Pons (tissue), 1 donor: ENCODE results near the gene ACER3.
"Not testable (repeated sequence)": the region's sequence is repeated elsewhere in the genome, so short reads cannot be mapped to it uniquely, and the experiment has no call there.

Experiments
- DNase-seq: peaks from one replicate; pipeline ENCODE4 v3.0.0-alpha.2; 2016; ENCODE audit warnings: low spot score

The ACER3 gene

GRCh38 chr11:77038029-77038824, 177.5 kb downstream of the ACER3 start:
- no peak for DNase-seq

DNA sequence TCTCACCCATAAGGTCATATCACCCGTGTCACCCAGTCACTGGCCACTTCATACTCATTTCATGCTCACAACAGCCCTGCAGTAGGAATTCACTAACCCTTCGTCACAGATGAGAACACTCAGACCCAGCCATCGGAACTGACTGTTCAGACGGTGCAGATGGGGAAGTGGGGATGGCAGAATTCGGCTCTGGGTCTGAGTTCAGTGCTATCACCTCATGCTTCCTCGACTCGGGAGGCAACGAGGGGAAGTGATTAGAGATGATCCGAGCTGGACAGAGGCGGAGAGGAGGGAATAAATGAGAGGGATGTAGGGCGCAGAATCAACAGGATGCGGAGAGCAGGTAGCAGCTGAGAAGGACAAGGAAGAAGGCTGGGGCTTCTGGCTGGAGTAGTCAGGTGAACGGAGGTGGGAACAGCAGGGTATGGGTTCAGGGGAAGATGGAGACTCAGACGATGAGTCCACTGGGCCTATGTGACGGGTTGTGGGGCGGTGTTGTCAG, 178.2 kb downstream of the ACER3 start:
- DNase-seq = no peak

DNA sequence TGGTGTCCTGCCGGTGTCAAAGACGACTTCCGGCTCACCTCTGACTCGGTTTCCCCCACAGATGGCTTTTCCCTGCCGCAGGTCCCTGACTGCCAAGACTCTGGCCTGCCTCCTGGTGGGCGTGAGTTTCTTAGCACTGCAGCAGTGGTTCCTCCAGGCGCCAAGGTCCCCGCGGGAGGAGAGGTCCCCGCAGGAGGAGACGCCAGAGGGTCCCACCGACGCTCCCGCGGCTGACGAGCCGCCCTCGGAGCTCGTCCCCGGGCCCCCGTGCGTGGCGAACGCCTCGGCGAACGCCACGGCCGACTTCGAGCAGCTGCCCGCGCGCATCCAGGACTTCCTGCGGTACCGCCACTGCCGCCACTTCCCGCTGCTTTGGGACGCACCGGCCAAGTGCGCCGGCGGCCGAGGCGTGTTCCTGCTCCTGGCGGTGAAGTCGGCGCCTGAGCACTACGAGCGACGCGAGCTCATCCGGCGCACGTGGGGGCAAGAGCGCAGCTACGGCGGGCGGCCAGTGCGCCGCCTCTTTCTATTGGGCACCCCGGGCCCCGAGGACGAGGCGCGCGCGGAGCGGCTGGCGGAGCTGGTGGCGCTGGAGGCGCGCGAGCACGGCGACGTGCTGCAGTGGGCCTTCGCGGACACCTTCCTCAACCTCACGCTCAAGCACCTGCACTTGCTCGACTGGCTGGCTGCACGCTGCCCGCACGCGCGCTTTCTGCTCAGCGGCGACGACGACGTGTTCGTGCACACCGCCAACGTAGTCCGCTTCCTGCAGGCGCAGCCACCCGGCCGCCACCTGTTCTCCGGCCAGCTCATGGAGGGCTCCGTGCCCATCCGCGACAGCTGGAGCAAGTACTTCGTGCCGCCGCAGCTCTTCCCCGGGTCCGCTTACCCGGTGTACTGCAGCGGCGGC, 179.0 kb downstream of the ACER3 start:
- no peak for DNase-seq

GRCh38 chr11:77040401-77040777, 179.7 kb downstream of the ACER3 start:
- no peak for DNase-seq

- DNase-seq = no peak
Measured at GRCh38 chr11:77040889-77041288, 180.2 kb downstream of the ACER3 start.

GRCh38 chr11:77042111-77042726, 181.5 kb downstream of the ACER3 start:
- no peak for DNase-seq

DNA sequence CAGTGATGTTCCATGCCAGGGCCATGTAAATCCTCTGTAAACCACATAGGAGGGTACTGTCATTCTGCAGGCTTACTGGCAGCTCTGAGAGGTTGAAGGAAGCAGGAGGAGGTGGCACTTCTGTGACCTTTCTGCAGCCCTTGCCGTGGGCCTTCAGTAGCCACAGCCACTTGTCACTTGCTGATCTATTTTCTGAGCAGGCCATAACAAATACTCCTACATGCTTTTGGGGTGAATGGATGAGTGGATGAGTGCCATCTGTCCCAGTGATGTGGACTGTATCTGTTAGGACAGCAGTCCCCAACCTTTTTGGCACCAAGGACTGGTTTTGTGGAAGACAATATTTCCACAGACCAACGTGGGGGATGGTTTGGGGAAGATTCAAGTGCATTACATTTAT, 183.6 kb downstream of the ACER3 start:
- DNase-seq = no peak

DNA sequence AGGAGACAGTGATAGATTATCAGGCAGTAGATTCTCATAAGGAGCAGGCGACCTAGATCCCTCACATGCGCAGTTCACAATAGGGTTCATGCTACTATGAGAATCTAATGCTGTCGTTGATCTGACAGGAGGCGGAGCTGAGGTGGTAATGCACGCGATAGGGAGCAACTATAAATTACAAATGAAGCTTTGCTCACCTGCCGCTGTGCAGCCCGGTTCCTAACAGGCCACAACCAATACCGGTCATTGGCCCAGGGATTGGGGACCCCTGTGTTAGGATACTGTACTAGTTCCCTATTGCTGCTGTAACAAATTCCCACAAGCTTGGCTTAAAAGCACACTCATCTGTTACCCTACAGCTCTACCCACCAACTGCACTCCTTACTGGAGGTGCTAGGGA, 184.2 kb downstream of the ACER3 start:
- DNase-seq = no peak

DNA sequence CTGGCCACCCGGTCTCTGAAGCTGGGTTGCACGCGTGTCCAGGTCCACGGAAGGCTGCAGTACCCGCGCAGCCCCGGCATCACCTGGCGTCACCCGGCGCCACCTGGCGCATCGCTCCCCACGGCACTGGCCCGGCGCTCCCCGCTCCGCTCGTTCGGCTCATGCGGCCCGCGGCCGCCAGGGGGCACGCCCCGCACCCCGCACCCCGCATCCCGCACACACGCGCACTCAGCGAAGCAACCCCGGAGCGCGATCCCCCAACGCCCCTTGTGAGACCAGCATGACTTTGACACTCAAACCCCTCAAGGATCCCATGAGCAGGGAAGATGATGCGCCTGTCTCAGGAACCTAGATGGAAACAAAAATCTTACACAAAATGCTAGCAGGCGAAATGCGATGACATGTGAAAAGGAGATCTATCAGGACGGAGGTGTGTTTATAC, 185.4 kb downstream of the ACER3 start:
- no peak for DNase-seq

DNA sequence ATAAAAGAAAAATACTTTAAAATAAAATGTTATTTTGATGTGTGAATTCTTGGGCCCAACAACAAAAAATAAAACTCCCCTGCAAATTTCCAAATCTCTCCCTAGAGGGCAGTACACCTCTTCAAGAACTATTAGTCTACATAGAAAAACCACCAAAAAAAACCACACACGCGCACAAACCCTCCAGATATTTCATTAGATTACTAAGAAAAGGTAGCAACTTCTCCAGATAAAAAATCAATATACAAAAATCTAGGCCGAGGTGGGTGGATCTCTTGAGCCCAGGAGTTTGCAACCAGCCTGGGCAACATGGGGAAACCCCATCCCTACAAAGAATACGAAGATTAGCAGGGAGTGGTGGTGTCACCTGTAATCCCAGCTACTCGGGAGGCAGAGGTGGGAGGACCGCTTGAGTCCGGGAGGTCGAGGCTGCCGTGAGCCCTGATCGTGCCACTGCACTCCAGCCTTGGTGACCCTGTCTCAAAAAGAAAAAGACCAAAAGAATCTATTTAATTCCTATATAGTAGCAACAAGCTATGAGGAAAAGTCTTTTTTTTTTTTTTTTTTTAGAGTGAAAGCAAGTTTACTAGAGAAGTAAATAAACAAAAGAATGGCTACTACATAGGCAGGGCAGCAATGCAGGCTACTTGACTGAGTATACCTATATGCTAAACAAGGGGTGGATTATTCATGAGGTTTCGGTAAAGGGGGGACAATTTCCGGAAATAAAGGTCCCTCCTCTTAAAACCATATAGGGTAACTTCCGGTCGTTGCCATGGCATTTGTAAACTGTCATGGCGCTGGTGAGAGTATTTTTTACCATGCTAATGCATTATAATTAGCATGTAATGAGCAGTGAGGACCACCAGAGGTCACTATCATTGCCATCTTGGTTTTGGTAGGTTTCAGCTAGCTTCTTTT, 186.5 kb downstream of the ACER3 start:
- peak; percentile 98 for DNase-seq

DNA sequence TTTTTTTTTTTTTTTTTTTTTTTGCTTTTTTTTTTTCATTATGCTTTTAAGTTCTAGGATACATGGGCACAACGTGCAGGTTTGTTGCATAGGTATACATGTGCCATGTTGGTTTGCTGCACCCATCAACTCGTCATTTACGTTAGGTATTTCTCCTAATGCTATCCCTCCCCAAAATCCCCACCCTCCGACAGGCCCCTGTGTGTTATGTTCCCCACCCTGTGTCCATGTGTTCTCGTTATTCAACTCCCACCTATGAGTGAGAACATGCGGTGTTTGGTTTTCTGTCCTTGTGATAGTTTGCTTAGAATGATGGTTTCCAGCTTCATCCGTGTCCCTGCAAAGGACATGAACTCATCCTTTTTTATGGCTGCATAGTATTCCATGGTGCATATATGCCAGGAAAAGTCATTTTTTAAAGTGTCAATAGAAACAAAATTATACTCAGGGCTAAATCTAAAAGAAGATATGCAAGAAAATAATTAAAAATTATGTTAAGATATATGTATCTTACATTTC, 187.3 kb downstream of the ACER3 start:
- DNase-seq = not testable (repeated sequence)

- no peak for DNase-seq
Measured at GRCh38 chr11:77049026-77049425, 188.3 kb downstream of the ACER3 start.

DNA sequence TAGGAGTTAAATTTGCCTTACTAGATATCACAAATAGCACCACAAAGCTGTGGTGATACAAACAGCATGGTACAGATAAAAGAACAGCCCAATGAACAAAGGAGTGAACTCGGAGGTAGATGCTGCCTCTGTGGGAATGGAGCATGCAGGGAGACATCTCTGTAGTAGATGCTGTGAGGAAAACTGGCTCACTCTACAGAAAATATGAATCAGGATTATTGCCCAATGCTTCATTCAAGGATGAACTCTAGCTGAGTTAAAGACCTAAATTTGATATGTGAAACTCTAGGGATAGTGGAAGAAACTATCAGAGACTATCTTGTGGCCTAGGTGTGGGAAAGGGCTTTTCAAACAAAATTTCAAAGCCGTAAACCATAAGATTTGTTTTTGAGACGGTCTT, 190.8 kb downstream of the ACER3 start:
- DNase-seq = no peak

DNA sequence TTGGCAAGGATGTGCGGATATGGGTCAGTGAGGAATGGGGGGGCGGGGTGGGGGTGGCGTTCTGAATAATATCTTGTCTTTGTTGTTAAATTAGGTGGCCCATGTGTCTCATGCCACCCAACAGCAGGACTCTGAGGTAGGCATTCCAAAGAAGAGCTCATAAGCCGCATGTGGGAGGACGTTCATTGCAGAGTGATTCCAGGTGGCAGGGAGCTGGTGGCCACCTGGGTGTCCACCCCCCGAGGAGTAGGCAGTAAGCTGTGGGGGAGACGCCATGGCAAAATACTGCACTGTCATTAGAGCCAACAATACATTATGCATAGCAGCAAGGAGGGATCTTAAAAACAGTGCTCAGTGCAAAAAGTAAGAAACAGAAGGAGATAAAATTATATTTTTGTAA, 191.8 kb downstream of the ACER3 start:
- no peak for DNase-seq

DNA sequence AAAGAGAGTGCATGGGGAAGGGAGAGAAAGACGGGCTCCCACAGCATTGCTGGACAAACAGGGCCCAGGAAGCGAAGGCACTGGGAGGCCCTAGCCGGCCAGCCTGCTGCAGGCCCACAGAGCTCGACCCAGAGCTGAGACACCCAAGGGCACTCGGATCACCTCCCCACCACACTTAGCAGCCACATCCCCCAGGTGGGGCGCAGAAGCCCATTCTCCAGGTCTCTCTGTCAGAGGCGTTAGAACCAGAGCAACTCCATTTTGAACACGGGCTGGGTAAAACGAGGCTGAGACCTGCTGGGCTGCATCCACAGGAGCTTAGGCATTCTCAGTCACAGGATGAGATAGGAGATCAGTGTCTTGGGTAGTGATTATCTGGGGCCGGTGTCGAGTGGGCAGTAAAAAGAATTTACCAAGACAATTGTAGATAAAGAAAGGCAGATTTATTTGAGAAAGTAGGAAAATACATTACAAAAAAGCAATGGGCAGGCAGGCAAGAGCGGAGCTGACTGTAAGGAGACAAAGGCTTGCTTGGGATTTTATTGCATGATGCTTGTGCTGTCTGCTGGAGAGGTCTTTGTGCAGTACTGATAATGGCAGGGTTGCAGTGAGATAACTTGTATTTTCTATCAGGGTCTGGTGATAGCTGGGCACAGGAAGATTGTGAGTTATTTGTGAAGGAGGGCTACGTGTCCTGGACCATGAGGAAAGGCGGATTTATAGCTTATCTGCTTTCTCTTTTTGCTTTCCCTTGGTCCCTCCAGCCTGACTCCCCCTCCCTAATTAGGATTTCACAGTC, 192.7 kb downstream of the ACER3 start:
- DNase-seq = no peak

DNA sequence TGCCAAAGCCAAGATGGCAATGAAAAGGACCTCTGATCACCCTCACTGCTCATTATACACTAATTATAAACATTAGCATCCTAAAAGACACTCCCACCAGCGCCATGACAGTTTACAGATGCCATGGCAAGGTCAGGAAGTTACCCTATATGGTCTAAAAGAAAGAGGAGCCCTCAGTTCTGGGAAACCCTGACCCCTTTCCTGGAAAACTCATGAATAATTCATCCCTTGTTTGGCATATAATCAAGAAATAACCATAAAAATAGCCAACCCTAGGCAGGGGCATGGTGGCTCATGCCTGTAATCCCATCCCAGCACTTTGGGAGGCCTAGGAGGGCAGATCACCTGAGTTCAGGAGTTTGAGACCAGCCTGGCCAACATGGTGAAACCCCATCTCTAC, 193.4 kb downstream of the ACER3 start:
- no peak for DNase-seq

GRCh38 chr11:77055101-77055561, 194.4 kb downstream of the ACER3 start:
- no peak for DNase-seq

- DNase-seq = no peak
Measured at GRCh38 chr11:77055913-77056312, 195.2 kb downstream of the ACER3 start.

DNA sequence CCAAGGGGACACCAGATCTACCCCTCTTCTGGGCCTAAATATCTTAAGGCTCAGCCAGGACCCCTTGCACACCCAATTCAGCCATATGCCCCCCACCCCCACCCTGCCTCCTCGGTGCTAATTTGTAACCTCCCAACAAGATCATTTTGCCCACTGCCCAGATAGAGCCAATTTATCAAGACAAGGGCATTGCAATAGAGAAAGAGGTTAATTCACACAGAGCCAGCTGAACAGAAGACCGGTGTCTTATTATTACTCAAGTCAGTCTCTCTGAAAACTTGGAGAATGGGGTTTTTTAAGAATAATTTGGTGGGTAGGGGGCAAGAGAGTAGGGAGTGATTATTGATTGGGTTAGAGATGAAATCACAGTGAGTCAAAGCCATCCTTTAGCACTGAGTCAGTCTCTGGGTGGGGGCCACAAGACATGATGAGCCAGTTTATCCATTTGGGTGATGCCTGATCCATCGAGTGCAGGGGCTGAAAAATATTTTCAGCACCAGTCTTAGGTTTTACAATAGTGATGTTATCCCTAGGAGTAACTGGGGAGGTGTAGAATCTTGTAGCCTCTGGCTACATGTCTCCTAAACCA, 196.2 kb downstream of the ACER3 start:
- DNase-seq = no peak

DNA sequence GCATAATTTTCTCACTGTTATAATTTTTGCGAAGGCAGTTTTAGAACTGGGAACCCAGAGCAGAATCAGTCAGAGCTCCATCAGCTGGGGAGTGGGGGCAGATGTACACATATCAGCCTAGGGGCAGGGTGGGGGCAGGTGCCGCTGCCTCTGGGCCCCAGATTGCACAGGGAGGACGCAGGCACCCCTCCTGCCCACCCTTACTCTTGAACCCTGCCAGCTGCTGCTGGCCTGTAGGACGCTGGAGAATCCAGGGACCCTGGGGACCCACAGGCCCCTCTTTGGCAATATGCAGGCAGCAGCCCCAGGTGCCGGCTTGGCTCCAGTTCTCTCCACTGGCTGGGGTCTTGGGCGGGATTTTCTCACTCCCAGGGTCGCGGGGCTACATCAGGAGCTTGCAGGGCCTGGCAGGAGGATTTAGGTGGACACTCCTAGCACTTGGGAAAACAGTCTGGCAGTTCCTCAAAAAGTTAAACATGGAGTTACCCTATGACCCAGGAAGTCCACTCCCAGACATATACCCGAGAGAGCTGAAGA, 197.3 kb downstream of the ACER3 start:
- no peak for DNase-seq
